Stomach smooth muscle (tissue), 2 donors: Measurements from ENCODE around the gene HS3ST2.
"Not testable (repeated sequence)": the region's sequence is repeated elsewhere in the genome, so short reads cannot be mapped to it uniquely, and the experiment has no call there.

ENCODE experiments used
- H3K27ac ChIP-seq: one replicate; pipeline ENCODE4 v1.7.0; 2013; ENCODE audit warnings: mild to moderate bottlenecking, low read length, inconsistent platforms
- H3K27me3 ChIP-seq, 2 donors: one replicate each; pipeline ENCODE4 v1.7.0; 2013; ENCODE audit warnings: low read length in 2 of 2; ENCODE audit not compliant: insufficient read depth in 2 of 2, control insufficient read depth in 1 of 2
- H3K36me3 ChIP-seq, 2 donors: one replicate each; pipeline ENCODE4 v1.7.0; 2013; ENCODE audit warnings: low read length in 2 of 2; ENCODE audit not compliant: control insufficient read depth in 2 of 2, insufficient read depth in 2 of 2
- H3K4me1 ChIP-seq: one replicate; pipeline ENCODE4 v1.7.0; 2013; ENCODE audit warnings: low read length; ENCODE audit not compliant: control insufficient read depth, insufficient read depth
- H3K4me3 ChIP-seq, 2 donors: one replicate each; pipeline ENCODE4 v1.7.0; 2013; ENCODE audit warnings: low read length in 2 of 2
- H3K9ac ChIP-seq, 2 donors: one replicate each; pipeline ENCODE4 v1.7.0; 2013; ENCODE audit warnings: low read length in 2 of 2, mild to moderate bottlenecking in 1 of 2
- H3K9me3 ChIP-seq, 2 donors: one replicate each; pipeline ENCODE4 v1.7.0; 2013; ENCODE audit warnings: low read length in 2 of 2; ENCODE audit not compliant: control insufficient read depth in 2 of 2
- donor health status: healthy.
- donor health status: Pancreatic carcinoma.

The HS3ST2 gene

DNA sequence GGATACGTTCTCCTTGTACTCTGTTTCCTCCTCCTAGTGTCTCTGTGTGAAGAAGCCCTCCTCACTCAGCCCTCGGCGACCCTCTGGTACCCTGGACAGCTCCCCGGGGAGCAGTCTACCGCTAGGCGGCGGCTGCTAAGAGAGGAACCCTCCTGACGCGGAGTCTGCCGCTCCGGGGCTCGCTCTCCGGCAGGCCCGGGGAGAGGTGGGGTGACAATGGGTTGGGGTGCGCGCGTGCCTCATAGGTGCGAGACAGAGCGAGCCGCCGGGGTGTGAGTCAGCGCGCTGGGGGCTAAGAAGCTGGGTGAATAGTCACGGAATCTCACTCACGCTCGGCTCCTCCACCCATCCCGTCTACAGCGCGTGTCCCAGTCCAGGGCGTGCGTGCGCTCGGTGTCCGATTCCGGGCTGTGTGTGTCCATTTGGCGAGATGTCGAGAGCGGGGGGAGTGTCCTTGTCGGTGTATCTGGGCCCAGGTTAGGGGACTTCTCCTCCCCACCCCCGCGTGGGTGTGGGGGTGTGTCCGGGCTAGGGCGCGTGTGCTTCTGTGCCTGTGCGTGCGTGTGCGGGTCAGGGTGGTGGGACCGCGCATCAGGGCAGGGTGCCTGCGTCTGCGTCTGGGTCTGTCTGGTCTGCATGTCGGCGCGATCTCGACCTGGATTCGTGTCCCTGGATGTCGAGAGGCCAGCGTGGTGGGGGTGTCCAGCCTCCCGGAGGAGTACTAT is 577 bp upstream of the HS3ST2 start:
- H3K4me3 ChIP-seq: peak overlapping the region; percentile 55 to 73
- H3K4me1 ChIP-seq: peaks cover 21% of the 10 kb centered on the region
- no peak overlapping the region for H3K27ac ChIP-seq
- no peak overlapping the region for H3K9ac ChIP-seq
- no peaks in the 10 kb centered on the region for H3K9me3 ChIP-seq
- H3K27me3 ChIP-seq: peaks cover 26 to 40% of the 10 kb centered on the region in 2 donors
- no peaks in the 10 kb centered on the region for H3K36me3 ChIP-seq

DNA sequence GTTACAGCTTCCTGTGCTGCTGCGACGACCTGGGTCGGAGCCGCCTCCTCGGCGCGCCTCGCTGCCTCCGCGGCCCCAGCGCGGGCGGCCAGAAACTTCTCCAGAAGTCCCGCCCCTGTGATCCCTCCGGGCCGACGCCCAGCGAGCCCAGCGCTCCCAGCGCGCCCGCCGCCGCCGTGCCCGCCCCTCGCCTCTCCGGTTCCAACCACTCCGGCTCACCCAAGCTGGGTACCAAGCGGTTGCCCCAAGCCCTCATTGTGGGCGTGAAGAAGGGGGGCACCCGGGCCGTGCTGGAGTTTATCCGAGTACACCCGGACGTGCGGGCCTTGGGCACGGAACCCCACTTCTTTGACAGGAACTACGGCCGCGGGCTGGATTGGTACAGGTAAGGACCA is 746 bp downstream of the HS3ST2 start:
- no peaks in the 10 kb centered on the region for H3K36me3 ChIP-seq
- peaks cover 26 to 40% of the 10 kb centered on the region in 2 donors for H3K27me3 ChIP-seq
- H3K4me3 ChIP-seq: peak overlapping the region in 1 of 2 donors; percentile 73
- H3K4me1 ChIP-seq: peaks cover 21% of the 10 kb centered on the region
- H3K9ac ChIP-seq: no peak overlapping the region
- H3K9me3 ChIP-seq: no peaks in the 10 kb centered on the region
- no peak overlapping the region for H3K27ac ChIP-seq

DNA sequence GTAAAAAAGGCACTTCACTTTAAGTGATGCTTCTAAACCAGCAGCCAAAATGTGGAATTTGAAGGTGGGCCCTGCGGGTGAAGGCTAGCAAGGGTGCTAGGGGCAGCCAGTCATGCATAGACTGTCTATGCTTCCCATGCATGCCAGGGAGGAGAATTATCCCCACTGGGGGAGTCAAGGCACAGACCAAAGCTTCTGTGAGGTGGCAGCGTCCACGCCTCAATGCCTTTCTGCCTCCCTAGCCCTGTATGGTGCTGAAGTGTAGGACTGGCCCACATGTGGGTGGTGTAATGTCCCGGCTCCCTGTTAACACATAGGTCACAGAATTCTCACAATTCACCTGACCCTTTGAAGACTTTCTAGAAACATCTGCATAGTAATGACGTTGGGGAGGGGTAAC is 1.9 kb downstream of the HS3ST2 start:
- H3K27ac ChIP-seq: no peak overlapping the region
- peaks cover 26 to 40% of the 10 kb centered on the region in 2 donors for H3K27me3 ChIP-seq
- peaks cover 21% of the 10 kb centered on the region for H3K4me1 ChIP-seq
- no peak overlapping the region for H3K9ac ChIP-seq
- H3K4me3 ChIP-seq: no peak overlapping the region
- H3K9me3 ChIP-seq: no peaks in the 10 kb centered on the region
- H3K36me3 ChIP-seq: no peaks in the 10 kb centered on the region

DNA sequence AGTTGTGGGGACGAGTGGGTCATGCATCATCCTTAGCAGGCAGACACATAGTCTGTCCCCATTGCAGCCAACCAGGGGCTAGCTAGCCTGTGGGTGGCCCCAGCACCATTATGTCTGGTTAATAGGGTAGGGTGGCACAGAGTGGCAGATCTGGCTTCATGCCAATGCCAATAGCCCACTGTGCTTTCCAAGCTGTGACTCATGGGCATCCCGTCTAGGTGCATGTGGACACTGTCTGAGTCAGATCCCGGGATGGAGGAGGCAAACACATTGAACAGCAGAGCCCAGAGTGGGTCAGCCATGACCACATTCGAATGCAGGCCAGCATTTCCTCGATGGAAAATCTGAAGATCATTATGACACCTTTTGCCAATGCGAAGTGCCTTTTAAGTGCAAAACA is 2.5 kb downstream of the HS3ST2 start:
- Histone ChIP-seq H3K9me3 (no peaks in the 10 kb centered on the region), H3K36me3 (no peaks in the 10 kb centered on the region), H3K4me3 (no peak overlapping the region), H3K27me3 (peaks cover 26 to 40% of the 10 kb centered on the region in 2 donors), H3K27ac (no peak overlapping the region), H3K4me1 (peaks cover 21% of the 10 kb centered on the region), H3K9ac (no peak overlapping the region)

DNA sequence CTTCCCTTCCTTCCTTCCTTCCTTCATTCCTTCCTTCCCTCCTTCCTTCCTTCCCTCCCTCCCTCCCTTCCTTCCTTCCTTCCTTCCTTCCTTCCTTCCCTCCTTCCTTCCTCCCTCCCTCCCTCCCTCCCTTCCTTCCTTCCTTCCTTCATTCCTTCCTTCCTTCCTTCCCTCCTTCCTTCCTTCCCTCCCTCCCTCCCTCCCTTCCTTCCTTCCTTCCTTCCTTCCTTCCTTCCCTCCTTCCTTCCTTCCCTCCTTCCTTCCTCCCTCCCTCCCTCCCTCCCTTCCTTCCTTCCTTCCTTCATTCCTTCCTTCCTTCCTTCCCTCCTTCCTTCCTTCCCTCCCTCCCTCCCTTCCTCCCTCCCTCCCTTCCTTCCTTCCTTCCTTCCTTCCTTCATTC is 4.8 kb downstream of the HS3ST2 start:
- H3K4me3 ChIP-seq: not testable (repeated sequence)
- H3K27me3 ChIP-seq: peaks cover 20 to 28% of the 10 kb centered on the region in 2 donors

DNA sequence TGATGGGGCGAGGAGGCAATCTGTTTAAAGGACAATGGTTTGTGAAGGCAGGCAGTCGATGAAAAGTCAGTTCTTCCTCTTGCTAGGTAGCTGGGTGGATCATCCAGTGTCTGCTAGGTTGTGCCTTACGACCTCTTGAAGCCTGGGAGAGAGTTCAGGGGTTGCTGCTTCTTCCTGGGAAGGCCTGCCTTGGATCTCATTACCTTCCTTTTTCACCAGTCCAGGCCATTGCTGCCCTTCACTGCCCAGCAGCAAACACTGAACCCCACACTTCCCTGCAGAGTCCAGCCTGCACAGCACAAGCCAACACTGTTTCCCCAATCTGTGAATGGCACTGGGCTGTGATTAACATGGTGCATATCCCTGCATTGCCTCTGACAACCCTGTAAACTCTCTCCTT is 24.7 kb downstream of the HS3ST2 start:
- H3K4me1 ChIP-seq: no peaks in the 10 kb centered on the region
- H3K9me3 ChIP-seq: no peaks in the 10 kb centered on the region
- H3K27ac ChIP-seq: no peak overlapping the region
- H3K9ac ChIP-seq: no peak overlapping the region
- no peaks in the 10 kb centered on the region for H3K36me3 ChIP-seq
- peaks cover 0 to 2% of the 10 kb centered on the region in 2 donors for H3K27me3 ChIP-seq
- no peak overlapping the region for H3K4me3 ChIP-seq

More for the DNA sequence above, 4.8 kb downstream of the HS3ST2 start:
- not testable (repeated sequence) for H3K36me3 ChIP-seq, H3K9me3 ChIP-seq, H3K27ac ChIP-seq, H3K9ac ChIP-seq
- peaks cover 12% of the 10 kb centered on the region for H3K4me1 ChIP-seq

DNA sequence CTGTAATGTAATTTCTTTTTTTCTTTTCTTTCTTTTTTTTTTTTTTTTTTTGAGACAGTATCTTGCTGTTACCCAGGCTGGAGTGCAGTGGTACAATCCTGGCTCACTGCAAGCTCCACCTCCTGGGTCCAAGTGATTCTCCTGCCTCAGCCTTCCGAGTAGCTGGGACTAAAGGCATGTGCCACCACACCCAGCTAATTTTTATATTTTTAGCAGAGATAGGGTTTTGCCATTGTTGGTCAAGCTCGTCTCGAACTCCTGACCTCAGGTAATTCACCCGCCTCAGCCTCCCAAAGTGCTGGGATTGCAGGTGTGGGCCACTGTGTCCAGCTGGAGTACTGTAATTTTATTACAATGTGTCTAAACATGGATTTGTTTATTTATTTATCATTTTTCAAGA is 28.1 kb downstream of the HS3ST2 start:
- not testable (repeated sequence) for H3K9ac ChIP-seq, H3K27me3 ChIP-seq, H3K4me3 ChIP-seq, H3K36me3 ChIP-seq, H3K9me3 ChIP-seq, H3K27ac ChIP-seq, H3K4me1 ChIP-seq

DNA sequence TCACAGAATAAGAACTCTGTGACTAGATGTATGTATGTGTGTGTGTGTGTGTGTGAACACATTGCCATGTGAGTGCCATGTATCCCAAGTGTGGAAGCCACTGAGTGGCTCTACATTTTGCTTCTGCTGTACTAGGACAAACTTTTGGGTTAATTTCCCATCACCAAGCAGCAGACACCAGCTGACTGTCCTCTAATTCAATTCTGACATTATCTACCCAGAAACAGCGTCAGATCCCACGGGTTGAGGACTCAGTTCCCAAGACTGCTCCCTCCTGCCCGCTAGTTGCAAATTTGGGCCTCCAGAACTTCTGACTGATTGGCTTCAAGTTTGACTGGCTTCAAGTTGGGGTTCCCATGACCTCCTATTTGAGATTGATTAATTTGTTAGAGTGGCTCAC is 29.2 kb downstream of the HS3ST2 start:
- no peak overlapping the region for H3K27ac ChIP-seq
- H3K9me3 ChIP-seq: no peaks in the 10 kb centered on the region
- no peak overlapping the region for H3K9ac ChIP-seq
- H3K36me3 ChIP-seq: no peaks in the 10 kb centered on the region
- no peaks in the 10 kb centered on the region for H3K4me1 ChIP-seq
- peaks cover 0 to 2% of the 10 kb centered on the region in 2 donors for H3K27me3 ChIP-seq
- H3K4me3 ChIP-seq: no peak overlapping the region

DNA sequence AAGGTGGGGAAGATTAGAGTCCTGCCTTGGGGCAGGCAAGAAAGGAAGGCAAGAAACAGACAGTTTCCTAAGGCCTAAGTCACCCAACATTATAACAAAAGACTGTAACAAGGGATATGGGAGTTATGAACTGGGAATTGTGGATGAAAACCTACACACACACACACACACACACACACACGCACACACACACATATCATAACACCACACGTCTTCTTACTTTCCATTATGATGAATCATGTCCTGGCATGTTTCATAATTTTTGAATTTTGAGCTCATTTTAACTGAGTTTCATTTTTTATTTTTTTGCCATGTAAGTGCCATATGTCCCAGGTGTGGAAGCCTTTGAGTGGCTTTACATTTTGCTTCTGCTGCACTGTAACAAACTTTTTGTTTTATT is 29.9 kb downstream of the HS3ST2 start:
- Histone ChIP-seq H3K36me3 (no peaks in the 10 kb centered on the region), H3K4me3 (no peak overlapping the region), H3K27me3 (peaks cover 0 to 2% of the 10 kb centered on the region in 2 donors), H3K27ac (no peak overlapping the region), H3K9ac (no peak overlapping the region), H3K9me3 (no peaks in the 10 kb centered on the region), H3K4me1 (no peaks in the 10 kb centered on the region)

DNA sequence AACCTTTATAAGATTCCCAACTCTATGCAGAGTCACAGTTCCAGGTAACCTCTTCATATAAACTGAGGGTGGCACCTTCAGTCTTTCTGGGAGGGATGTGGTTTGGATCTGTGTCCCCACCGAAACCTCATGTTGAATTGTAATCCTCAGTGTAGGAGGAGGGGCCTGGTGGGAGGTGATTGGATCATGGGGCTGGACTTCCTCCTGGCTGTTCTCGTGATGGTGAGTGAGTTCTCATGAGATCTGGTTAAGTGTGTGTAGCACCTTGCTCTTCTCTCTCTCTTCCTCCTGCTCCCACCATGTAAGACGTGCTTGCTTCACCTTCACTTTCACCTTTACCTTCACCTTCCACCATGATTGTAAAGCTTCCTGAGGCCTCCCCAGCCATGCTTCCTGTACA is 30.5 kb downstream of the HS3ST2 start:
- H3K36me3 ChIP-seq: no peaks in the 10 kb centered on the region
- H3K4me3 ChIP-seq: no peak overlapping the region
- peaks cover 0 to 2% of the 10 kb centered on the region in 2 donors for H3K27me3 ChIP-seq
- H3K9ac ChIP-seq: no peak overlapping the region
- no peaks in the 10 kb centered on the region for H3K4me1 ChIP-seq
- no peak overlapping the region for H3K27ac ChIP-seq
- no peaks in the 10 kb centered on the region for H3K9me3 ChIP-seq

DNA sequence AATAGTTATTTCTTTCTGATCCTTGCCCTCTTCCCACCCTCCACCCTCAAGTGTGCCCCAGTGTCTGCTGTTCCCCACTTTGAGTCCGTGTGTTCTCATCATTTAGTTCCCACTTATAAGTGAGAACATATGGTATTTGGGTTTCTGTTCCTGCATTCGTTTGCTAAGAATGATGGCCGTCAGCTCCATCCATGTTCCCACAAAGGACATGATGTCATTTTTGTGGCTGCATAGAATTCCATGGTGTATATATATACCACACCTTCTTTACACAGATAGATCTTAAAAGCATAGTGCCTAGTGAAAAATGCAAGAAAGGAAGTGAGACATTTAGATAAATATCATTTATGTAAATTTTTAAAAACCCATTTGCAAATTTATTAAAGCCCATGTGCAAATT is 33.1 kb downstream of the HS3ST2 start:
- peaks cover 0 to 2% of the 10 kb centered on the region in 2 donors for H3K27me3 ChIP-seq
- no peak overlapping the region for H3K4me3 ChIP-seq
- no peaks in the 10 kb centered on the region for H3K4me1 ChIP-seq
- H3K9me3 ChIP-seq: no peaks in the 10 kb centered on the region
- no peak overlapping the region for H3K27ac ChIP-seq
- H3K9ac ChIP-seq: no peak overlapping the region
- no peaks in the 10 kb centered on the region for H3K36me3 ChIP-seq
